Kidney (tissue), 14 donors: ENCODE results near the gene SFR1. TPM values are rescaled to one million over a fixed set of nuclear protein-coding genes. Genes with fewer than 3 reads are reported as not detected.

ENCODE experiments used
- DNase-seq, 5 donors: peaks; one replicate each; pipeline ENCODE4 v3.0.0-alpha.2; 2013 to 2020
- FAIRE-seq: peaks from 2 replicates; lab custom pipeline; 2012; peaks lifted over from hg19 to GRCh38; lab: Jason Lieb, UNC
- H3K27ac ChIP-seq, 2 donors: one replicate each; pipeline ENCODE4 v1.7.0; 2013; ENCODE audit warnings: low read depth in 2 of 2, low read length in 2 of 2, inconsistent platforms in 1 of 2
- H3K27me3 ChIP-seq: one replicate; pipeline ENCODE4 v1.7.1; 2013; ENCODE audit warnings: low read length, inconsistent platforms; ENCODE audit not compliant: control insufficient read depth, insufficient read depth
- H3K36me3 ChIP-seq, 3 donors: one replicate each; pipeline versions ENCODE4 v1.7.0 to v1.7.1; 2013; ENCODE audit warnings: low read length in 3 of 3, control low read depth in 1 of 3, inconsistent platforms in 1 of 3; ENCODE audit not compliant: insufficient read depth in 3 of 3, control insufficient read depth in 2 of 3
- H3K4me1 ChIP-seq, 3 donors: one replicate each; pipeline versions ENCODE4 v1.7.0 to v1.7.1; 2013; ENCODE audit warnings: low read length in 3 of 3, inconsistent platforms in 1 of 3, low read depth in 1 of 3; ENCODE audit not compliant: control insufficient read depth in 2 of 3, insufficient read depth in 2 of 3
- H3K4me3 ChIP-seq, 3 donors: one replicate each; pipeline versions ENCODE4 v1.7.0 to v1.8.1; 2013; ENCODE audit warnings: low read length in 3 of 3, control low read depth in 1 of 3, inconsistent platforms in 1 of 3
- H3K9ac ChIP-seq, 3 donors: one replicate each; pipeline versions ENCODE4 v1.7.0 to v1.7.1; 2013; ENCODE audit warnings: low read length in 3 of 3, control low read depth in 1 of 3, inconsistent platforms in 1 of 3
- H3K9me3 ChIP-seq, 3 donors: one replicate each; pipeline versions ENCODE4 v1.7.0 to v1.7.1; 2013; ENCODE audit warnings: low read length in 3 of 3, control low read depth in 1 of 3, inconsistent platforms in 1 of 3; ENCODE audit not compliant: control insufficient read depth in 2 of 3, insufficient read depth in 1 of 3
- intact Hi-C: fragments of 100-400 bp; cut with DNase I; formaldehyde crosslinking; loops from one replicate; pipeline ENCODE4 v1.11.1; 2022
- polyA plus RNA-seq: library from polyadenylated mRNA; stranded (reverse); fragments of 350-450 nt; fragmentation: Illumina TruSeq; extraction: RNeasy Lipid Tissue Mini Kit (QIAGEN cat#74804); gene quantifications from one replicate; pipeline ENCODE4 v1.2.3, GENCODE V29; 2014; ENCODE audit warnings: low read depth, low replicate concordance; ENCODE audit not compliant: insufficient read depth
- total RNA-seq: library from RNA; stranded (reverse); fragmentation: NEBNext Ultra II Directional; extraction: Animal tissue kit (Norgen Biotek cat#: 25700); gene quantifications from one replicate; pipeline ENCODE4 v1.2.1, GENCODE V29; 2021
- TF ChIP-seq, protein P1 (sequence below): IDR thresholded peaks from 3 replicates; pipeline ENCODE4 v1.5.1; 2012; ENCODE audit warnings: mild to moderate bottlenecking, moderate library complexity, borderline replicate concordance; ENCODE audit not compliant: insufficient read depth; ENCODE audit errors: extremely low read depth
- donor health status: control.
- donor health status: control.
- donor health status: control.
- donor health status: control.
- donor health status: control.
- donor health status: DM: yes; HTN: yes; CAD: no.
- donor health status: Normal renal cell carcinoma (clear cell type).

Gene SFR1
- total and polyA plus RNA-seq, 2 donors from 2014 or later: 7.3 to 9.3 TPM

DNA sequence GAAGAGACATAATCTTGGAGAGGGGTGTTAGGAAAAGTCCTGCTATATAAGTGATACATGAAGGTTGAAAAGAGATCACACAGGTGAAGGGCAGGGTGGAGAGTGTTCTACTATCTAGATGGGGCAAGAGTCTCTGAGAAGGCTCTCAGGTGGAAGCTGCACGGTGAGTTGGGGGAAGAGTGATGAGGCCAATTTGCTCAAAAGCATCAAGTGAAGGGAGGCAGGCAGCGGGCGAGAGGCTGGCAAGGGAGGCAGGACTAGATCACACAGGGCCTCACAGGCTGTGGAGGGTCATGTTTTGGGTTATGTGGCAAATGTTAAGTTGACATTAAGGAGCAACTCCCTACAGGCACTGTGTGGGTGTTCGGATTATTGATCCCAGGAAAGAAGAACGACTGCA lies 33.7 kb upstream of the SFR1 start:
- no peak for FAIRE-seq
- Histone ChIP-seq H3K9ac (no peak overlapping the region), H3K4me3 (no peak overlapping the region), H3K27me3 (no peaks in the 10 kb centered on the region), H3K4me1 (peaks cover 0 to 7% (median 0%) of the 10 kb centered on the region in 3 donors), H3K27ac (no peak overlapping the region), H3K9me3 (no peaks in the 10 kb centered on the region), H3K36me3 (no peaks in the 10 kb centered on the region)
- no peak for DNase-seq
- intact Hi-C loops: no loop called here
- TF ChIP-seq, protein P1, sequence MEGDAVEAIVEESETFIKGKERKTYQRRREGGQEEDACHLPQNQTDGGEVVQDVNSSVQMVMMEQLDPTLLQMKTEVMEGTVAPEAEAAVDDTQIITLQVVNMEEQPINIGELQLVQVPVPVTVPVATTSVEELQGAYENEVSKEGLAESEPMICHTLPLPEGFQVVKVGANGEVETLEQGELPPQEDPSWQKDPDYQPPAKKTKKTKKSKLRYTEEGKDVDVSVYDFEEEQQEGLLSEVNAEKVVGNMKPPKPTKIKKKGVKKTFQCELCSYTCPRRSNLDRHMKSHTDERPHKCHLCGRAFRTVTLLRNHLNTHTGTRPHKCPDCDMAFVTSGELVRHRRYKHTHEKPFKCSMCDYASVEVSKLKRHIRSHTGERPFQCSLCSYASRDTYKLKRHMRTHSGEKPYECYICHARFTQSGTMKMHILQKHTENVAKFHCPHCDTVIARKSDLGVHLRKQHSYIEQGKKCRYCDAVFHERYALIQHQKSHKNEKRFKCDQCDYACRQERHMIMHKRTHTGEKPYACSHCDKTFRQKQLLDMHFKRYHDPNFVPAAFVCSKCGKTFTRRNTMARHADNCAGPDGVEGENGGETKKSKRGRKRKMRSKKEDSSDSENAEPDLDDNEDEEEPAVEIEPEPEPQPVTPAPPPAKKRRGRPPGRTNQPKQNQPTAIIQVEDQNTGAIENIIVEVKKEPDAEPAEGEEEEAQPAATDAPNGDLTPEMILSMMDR: no peak

- H3K4me3 ChIP-seq: no peak overlapping the region
- H3K27ac ChIP-seq: no peak overlapping the region
- no peaks in the 10 kb centered on the region for H3K36me3 ChIP-seq
- H3K9ac ChIP-seq: no peak overlapping the region
- FAIRE-seq (no peak), DNase-seq (no peak)
- intact Hi-C loops: no loop called here
- H3K9me3 ChIP-seq: no peaks in the 10 kb centered on the region
- peaks cover 0 to 7% (median 0%) of the 10 kb centered on the region in 3 donors for H3K4me1 ChIP-seq
- no peaks in the 10 kb centered on the region for H3K27me3 ChIP-seq
- TF ChIP-seq, protein P1: no peak
Measured at GRCh38 chr10:104089621-104090020, 32.4 kb upstream of the SFR1 start.

GRCh38 chr10:104090611-104091010 lies 31.4 kb upstream of the SFR1 start:
- peaks cover 0 to 4% (median 0%) of the 10 kb centered on the region in 3 donors for H3K4me1 ChIP-seq
- no peak overlapping the region for H3K4me3 ChIP-seq
- TF ChIP-seq, protein P1: no peak
- DNase-seq (no peak), FAIRE-seq (no peak)
- intact Hi-C loops: no loop called here
- H3K36me3 ChIP-seq: no peaks in the 10 kb centered on the region
- no peaks in the 10 kb centered on the region for H3K9me3 ChIP-seq
- no peak overlapping the region for H3K9ac ChIP-seq
- no peak overlapping the region for H3K27ac ChIP-seq
- no peaks in the 10 kb centered on the region for H3K27me3 ChIP-seq

DNA sequence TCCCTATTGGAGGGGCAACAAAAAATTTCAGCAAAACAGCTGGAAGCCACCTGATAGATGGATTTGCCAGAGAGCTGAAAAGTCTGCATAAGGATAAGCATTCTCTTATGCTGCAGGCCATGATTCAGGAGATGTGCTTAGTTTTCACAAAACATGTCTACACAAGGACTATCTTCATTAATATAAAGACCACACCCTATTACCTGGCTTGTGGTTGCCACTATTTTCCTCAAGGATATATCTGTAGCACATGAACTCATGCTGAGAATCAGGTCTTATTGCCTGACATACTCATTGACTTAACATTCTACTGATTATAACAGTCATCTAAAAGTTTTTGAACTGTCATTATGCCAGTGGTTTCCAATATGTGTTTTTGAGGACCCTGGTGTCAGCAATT lies 29.2 kb upstream of the SFR1 start:
- intact Hi-C loops: no loop called here
- FAIRE-seq: no peak
- no peaks in the 10 kb centered on the region for H3K9me3 ChIP-seq

More for the DNA sequence above, 29.2 kb upstream of the SFR1 start:
- H3K4me3 ChIP-seq: no peak overlapping the region
- no peak for DNase-seq
- no peaks in the 10 kb centered on the region for H3K27me3 ChIP-seq
- no peak overlapping the region for H3K9ac ChIP-seq
- no peaks in the 10 kb centered on the region for H3K36me3 ChIP-seq
- H3K27ac ChIP-seq: no peak overlapping the region
- TF ChIP-seq, protein P1: no peak
- H3K4me1 ChIP-seq: no peaks in the 10 kb centered on the region
